RPMI8226 (cell line): ENCODE measurements around the gene DOHH.
"Not testable (repeated sequence)": the region's sequence is repeated elsewhere in the genome, so short reads cannot be mapped to it uniquely, and the experiment has no call there.

Source experiments
- DNase-seq: peaks from one replicate; pipeline ENCODE4 v3.0.0-alpha.2; 2015

The DOHH gene

DNA sequence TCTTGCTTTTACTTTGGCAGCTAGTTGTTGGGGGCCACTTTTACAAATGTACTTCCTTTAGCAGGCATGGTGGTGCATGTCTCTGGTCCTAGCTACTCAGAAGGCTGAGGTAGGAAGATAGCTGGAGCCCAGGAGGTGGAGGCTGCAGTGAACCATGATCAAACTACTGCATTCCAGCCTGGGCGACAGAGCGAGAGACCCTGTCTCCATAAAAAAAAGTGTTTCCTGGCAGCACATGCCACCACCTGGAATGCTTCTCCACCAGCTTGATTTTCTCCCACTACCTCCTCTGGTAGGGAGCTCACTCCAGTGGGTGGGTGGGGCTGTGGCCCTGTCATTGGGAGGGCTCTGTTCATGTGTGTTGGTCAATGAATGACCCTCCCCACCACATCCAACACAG, 18.2 kb upstream of the DOHH start:
- DNase-seq: no peak

DNA sequence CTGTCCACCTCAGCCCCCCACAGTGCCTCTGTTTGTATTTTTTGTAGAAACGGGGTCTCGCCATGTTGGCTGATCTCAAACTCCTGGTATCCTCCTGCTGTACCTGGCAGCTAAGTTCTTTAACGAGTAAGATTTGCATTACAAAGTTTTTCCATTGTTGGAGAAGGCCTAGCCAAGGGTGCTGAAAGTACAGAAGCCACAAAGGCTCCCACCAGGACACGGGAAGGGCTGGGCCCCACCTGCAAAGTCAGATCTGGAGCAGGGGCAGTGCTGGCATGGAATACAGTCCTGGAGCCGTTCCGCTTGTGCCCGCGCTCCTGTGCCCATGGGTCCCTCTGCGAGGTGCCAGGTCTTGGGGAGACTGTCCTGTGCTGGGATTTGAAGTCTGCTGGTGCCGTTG, 17.8 kb upstream of the DOHH start:
- DNase-seq: no peak

- no peak for DNase-seq
These were observed 17.2 kb upstream of the DOHH start for GRCh38 chr19:3517638-3518037.

DNA sequence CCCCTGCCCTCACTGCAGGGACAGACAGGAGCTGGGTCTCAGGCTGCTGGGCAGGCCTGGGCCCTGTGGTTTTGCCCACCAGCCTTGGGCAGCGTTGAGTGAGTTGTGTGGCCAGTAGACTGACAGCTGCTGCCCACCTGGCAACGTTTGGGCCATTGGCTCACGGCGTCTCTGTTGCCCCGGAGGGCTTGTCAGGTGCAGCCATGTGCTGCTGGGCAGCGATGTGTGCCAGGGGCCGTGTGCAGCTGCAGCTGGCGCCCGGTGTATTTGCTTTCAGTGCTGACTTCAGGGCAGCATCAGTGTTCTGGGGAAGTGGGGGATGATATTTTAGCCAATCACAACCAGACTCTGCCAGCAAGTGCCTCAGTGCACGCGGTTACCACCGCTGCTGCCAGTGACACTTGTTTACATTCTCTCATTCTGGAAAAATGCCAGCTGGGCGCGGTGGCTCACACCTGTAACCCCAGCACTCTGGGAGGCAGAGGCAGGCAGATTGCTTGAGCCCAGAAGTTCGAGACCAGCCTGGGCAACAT, 16.3 kb upstream of the DOHH start:
- peak; percentile 96 for DNase-seq

DNA sequence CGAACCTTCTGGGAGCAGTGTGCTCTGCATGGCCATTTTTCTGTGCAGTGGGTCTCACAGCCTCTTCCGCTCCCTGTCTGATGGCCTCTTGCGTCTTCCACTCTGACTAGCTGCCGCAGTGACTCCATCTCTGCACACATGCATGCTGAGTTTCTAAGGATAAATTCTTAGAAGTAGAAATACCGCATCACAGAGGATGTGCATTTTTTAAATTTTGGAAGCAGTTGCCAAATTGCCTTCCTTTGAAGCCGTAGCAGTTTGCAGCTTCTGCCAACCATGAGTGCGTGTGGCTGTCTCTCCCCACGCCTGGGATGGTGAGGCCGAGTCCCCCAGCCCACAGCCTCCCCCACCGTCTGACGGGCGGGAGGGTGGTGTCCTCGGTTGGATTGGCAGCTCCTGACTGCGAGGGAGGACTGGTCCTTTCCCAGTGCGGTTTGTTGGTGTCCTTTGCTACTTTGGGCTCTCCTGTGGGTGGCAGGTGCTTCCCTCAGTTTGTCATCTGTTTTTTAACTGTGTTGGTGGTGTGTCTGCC, 15.5 kb upstream of the DOHH start:
- no peak for DNase-seq

DNA sequence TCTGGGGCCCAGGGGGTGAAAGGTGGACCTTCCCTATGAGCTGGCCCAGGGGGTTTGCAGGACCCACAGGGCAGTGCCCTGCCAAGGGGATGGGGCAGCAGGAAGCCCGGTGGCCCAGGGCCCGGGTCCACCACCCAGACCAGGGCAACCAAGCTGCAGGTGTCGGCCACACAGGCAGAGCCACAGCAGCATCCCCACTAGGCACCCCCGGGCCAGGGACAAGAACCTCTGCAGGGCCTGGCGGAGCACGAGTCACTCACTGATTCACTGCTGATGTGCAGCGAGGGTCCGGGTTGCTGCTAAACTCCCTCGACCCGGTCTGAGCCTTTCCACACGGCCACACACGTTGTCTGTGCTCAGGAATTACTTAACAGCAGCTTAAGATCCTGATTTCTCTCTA, 14.5 kb upstream of the DOHH start:
- DNase-seq: no peak

- DNase-seq: no peak
These were observed 13.0 kb upstream of the DOHH start for GRCh38 chr19:3513229-3514140.

DNA sequence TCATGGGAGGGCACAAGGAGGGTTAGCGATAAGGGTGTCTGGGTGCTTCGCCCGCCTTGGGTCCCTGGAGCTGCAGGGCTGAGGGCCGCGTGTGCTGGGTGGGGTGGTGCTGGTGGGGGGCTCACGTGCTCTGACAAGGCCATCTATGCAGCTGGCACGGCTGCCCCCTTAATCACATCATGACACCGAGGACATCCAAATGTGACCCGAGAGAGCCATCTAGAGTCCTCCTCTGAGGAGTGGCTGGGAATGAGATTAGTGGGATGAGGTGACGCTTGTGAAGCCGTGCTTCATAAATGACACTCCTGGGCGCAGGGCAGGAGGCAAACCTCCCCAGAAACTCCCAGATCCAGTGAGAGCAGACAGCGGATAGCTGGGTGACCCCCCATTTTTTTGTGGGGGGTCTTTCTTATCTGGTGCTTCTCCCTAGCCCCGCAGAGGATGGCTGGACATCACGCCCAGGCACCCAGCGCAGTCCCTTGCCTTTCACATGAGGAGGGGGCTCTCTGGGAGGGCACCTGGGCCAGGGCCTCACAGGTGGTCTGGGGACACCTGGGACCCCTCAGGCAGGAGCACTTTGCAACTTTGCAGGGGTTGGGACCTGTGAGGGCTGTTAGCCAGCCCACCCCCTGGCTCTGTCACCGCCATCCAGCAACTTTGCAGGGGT, 12.2 kb upstream of the DOHH start:
- DNase-seq: no peak

GRCh38 chr19:3511506-3512251, 11.2 kb upstream of the DOHH start:
- DNase-seq: no peak

GRCh38 chr19:3510727-3511126, 10.3 kb upstream of the DOHH start:
- DNase-seq: no peak

- no peak for DNase-seq
These were observed 9.1 kb upstream of the DOHH start for GRCh38 chr19:3509566-3509989.

- no peak for DNase-seq
These were observed 8.5 kb upstream of the DOHH start for GRCh38 chr19:3508771-3509535.

- DNase-seq: not testable (repeated sequence)
These were observed 7.7 kb upstream of the DOHH start for GRCh38 chr19:3508121-3508661.

DNA sequence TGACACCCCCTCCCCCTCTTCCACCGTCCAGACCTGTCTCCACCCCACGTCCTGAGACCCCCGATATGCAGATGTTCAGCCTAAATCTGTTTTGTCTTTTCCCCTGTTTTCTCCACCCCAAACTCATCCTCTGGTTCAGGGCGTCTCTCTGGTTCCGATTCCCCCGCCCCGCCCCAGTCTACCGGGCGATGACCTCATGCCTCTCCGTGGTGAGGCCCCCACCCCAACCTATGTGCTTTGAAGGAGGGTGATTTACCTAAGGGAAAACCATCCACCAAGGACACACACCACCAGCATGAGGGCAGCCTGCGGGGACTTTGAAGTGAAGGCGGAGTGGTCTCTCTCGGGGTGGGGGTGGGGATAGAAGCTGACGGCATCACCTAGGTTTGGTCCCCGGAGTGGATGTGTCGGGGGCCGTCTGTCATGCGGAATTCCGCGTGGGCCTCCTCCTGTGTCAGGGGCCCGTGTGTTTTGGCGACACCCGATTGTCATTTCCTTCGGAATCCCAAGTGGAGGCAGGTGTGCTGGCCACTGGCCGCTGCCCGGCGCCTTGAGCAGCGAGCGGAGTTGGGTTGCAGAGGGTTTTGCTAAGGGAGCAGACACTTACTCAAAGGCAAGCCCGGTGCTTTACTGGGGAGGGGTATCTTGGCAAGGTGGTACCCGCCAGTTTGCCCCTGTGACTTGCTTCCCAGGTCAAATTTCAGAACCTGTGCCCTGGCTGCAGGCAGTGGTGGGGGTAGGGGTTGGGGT, 7.1 kb upstream of the DOHH start:
- no peak for DNase-seq

GRCh38 chr19:3506384-3507340, 6.2 kb upstream of the DOHH start:
- peak; percentile 24 for DNase-seq

DNA sequence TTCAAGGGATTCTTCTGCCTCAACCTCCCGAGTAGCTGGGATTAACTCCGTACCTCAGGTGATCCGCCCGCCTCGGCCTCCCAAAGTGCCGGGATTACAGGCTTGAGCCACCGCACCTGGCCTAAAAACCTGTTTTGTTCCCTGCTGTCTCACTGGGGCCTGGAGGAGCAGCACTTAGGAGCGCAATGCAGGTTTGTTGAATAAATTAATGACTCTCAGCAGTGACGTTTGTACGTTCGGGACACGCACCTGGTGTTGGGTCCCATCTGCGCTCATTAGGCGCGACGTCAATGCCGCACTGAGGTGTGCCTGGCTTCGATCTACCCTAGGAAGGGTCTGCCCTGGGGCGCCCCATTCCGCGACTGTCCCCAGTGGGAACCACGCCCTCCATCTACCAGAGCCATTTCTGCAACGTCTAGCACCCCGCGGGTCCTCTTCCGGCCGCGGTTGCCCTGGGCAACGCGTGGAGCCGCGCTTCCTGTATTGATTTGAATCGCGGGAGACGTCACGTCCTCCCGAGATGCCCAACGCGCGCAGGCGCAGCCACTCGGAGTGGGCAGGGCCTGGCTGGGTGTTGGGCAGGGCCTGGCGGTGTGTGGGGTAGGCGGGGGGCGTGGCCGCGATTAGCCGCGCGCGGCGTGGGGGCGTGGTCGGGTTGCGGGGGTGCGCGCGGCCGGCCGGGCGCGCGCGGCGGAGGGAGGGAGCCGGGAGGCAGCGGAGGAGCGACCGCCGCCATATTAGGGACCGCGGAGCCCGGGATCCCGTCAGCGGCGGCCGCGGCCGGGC, 5.3 kb upstream of the DOHH start, which contains the start of gene FZR1:
TSS of gene FZR1 (plus strand) at position 714 of the 786 bp plus-strand sequence. CDS start 16,679 bp downstream, outside the sequence.
- DNase-seq: peak; percentile 99

- no peak for DNase-seq
These were observed 4.3 kb upstream of the DOHH start for GRCh38 chr19:3504735-3505134.

DNA sequence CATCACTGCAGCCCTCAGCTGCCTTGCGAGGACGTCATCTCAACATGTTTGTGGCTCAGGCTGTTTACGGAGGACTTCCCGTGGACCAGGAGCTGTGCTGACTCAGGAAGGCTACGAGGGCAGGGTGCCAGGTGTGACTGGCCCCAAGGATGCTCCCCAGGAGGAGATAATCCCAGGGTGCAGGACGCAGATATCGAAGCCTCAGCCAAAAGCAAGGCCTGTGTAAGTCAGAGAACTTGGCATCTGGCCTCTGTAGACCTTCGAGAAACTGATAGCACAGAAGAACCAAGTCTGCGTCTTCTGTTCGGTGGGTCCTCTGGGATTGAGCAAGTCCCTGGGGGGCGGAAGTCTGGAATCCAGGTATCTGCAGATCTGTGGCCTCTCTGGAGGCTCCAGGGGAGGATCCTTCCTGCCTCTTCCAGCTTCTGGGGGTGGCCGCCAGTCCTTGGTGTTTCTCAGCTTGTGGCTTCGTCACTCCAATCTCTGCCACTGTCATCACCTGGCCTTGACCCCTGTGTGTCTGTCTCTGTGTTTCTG, 2.6 kb upstream of the DOHH start:
- peak; percentile 25 for DNase-seq

GRCh38 chr19:3501780-3502179, 1.3 kb upstream of the DOHH start:
- DNase-seq: no peak
